GM21526 (cell line): Measurements from ENCODE around the gene MEF2C.
"Not testable (repeated sequence)": the region's sequence is repeated elsewhere in the genome, so short reads cannot be mapped to it uniquely, and the experiment has no call there.

Experiments used
- ATAC-seq: cut with Tn5 transposase; IDR thresholded peaks from one replicate; pipeline ENCODE4 v1.9.1; 2021; ENCODE audit warnings: moderate library complexity; ENCODE audit not compliant: unreplicated experiment, low FRiP score

Gene MEF2C

GRCh38 chr5:88883059-88883835, at the start of gene MEF2C:
Gene MEF2C (minus strand): TSS chr5:88883184. CDS start chr5:88823788, 59,396 bp downstream.
- peak; percentile 26 for ATAC-seq

GRCh38 chr5:88932541-88932940, 49.6 kb upstream of the MEF2C start:
- ATAC-seq, result no peak

DNA sequence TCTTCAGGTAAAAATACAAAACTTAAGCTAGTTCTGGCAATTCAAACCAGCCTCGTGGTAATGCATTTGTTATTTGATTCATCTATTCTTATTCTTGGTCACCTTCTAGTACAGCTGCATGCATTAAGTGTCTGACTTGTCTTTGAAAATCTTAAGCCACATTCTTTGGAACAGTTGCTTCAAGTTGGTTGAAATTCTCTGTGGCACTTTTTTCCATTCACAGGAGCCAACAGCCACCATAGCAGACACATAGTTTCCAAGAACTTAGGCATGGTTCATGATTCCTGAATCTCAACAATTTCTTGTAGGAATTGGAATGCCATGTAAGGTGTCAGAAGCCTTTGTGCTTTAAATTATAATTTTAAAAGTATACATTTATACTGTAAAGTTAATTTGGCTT, 47.4 kb upstream of the MEF2C start:
- ATAC-seq, result no peak

DNA sequence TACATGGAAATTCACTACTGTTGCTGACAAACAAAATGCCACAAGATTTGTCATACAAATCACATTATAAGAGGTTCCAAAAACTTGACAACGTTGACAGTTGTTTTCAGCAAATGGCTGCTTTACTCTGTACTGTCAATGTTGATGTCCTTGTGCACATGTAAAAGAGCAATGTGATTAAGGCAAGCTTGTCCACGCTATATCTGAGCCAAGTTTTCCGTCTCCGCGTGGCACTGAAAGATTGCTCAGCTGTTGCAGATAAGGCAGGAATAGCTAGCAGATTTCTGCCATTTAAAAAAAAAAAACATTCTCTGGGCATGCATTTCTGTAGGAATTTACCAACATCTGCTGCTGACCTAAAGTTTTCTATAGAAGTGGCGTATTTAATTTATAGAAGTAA, 46.4 kb upstream of the MEF2C start:
- ATAC-seq, result no peak

DNA sequence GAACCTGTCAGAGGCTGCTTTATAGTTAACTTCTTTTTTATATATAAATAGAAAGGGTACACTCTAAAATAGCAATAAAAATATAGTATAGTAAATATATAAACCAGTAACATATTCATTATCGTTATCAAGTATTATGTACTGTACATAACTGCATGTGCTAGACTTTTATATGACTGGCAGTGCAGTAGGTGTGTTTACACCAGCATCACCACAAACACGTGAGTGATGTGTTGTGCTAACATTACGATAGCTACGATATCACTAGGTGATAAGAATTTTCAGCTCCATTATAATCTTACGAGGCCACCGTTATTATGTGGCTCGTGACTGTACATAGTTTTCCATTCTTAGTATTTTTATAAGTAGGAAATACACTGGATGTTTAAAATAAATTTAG, 43.8 kb upstream of the MEF2C start:
- ATAC-seq, result no peak

DNA sequence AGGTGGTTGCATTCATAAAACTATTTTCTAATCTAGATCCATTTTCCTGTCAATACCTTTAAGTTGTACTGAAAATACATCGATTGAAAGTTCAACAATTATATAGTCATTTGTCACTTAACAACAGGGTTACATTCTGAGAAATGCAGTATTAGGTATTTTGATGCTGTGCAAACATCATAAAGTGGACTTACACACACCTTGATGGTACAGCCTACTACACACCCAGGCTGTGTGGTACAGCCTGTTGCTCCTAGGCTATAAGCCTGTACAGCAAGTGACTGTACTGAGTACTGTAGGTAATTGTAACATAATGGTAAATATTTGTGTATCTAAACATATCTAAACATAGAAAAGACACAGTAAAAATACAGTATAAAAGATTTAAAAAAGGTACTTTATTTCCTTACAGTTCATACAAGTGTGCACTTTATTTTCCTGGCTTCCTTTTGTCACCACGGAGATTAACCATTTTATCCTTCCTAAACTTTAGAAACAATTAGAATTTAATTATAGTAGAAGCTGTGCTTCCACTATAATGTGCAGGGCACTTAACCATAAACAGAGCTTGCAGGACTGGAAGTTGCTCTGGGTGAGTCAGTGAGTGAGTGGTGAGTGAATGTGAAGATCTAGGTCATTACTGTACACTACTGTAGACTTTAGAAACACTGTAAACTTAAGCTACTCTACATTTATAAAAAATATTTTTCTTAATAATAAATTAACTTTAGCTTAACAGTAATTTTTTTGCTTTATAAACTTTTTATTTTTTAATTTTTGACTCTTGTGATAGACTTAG, 42.9 kb upstream of the MEF2C start:
- ATAC-seq, result no peak

GRCh38 chr5:88924330-88924657, 41.3 kb upstream of the MEF2C start:
- no peak for ATAC-seq

DNA sequence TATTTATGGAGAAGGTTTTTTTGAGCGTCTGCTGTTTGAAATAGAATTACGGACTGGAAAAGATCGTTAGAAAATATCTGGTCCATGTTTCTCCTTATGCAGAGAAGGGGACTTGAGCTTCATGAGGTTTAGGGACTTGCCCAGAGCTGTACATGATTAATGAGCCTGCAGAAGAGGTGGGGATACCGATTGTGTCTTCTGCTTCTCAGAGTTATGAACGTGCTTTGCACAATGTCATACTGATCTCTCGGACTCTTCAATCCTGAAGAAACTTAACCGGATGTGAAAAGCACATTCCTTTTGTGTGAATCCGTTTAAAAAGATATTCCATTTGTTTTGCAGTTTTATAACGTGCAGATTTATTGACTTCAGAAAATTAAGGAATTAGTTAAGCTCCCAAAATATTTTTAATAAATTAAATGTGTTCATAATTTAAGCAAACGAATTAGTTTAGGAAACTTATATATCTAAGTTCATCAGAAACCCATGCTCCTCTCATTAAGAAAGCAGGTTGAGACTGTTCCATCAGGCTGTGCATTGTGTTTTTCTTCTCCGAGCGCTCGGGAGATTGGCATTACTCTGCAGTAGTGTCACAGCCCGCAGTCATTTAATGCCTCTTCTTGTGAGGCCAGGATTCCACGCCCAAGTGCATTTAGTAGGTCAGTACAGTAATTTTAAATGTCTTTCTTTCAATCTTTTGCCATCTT, 40.8 kb upstream of the MEF2C start:
- ATAC-seq, result no peak

GRCh38 chr5:88912743-88913142, 29.8 kb upstream of the MEF2C start:
- ATAC-seq, result not testable (repeated sequence)

GRCh38 chr5:88911059-88911572, 28.1 kb upstream of the MEF2C start:
- not testable (repeated sequence) for ATAC-seq

- ATAC-seq, result not testable (repeated sequence)
Measured at GRCh38 chr5:88904478-88904877, 21.5 kb upstream of the MEF2C start.

GRCh38 chr5:88903966-88904365, 21.0 kb upstream of the MEF2C start:
- ATAC-seq, result not testable (repeated sequence)

- ATAC-seq, result not testable (repeated sequence)
Measured at GRCh38 chr5:88901077-88901476, 18.1 kb upstream of the MEF2C start.

DNA sequence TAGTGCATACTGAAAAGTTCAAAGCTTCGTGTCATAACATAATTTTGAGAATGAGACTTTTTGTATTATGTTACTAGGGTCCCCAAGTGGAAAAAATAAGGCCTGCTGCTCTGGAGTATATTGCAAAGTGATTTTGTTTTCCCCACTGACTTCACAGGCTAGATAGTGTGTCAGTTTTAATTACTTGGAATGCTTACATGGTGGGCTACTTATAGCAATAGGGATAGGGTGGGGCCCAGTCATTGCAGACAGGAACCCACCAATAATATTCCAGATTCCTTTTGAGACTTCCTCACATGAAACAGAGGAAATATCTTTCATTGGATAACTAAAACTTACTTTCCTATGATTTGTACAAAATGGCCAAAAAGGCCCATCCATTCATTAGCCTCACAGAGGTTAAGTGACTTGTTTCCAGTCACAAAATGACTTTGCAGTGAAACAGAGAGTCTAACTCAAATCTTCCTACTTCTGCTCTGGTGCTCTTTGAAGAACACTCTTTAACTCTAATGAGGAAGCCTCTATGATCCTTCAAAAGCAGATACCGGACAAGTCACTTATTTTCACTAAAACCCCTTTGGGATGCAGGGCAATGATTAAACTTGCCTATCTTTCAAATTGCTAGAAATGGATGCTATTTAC, 16.2 kb upstream of the MEF2C start:
- ATAC-seq, result no peak

DNA sequence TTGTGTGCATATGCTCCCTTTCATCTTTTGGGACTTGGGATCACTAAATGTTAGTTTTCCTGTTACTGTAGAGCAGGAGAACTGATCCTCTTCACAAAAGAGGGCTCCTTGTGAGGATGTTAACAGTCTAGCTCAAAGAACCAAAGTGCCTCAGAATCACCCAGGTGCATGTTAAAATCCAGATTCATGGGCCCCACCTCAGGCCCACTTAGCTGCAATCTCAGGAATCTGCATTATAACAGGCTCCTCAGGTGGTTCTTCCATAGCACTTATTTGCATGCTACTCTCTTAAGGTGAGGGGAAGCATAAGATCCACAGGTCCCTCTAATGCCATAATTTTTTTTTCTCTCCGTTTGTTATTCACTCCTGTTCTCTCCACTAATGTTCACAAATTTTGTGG, 14.8 kb upstream of the MEF2C start:
- ATAC-seq, result no peak

GRCh38 chr5:88895681-88896501, 12.9 kb upstream of the MEF2C start:
- ATAC-seq, result no peak

- no peak for ATAC-seq
Measured at GRCh38 chr5:88892669-88893068, 9.7 kb upstream of the MEF2C start.

GRCh38 chr5:88890070-88890781, 7.2 kb upstream of the MEF2C start:
- ATAC-seq, result no peak
